Measurements from ENCODE around the gene WNT7A. TPM values are rescaled to one million over a fixed set of nuclear protein-coding genes. Genes with fewer than 3 reads are reported as not detected.

Gene WNT7A
- total RNA-seq, 2 experiments from 2014 or later = 22.4 to 24.7 TPM

GRCh38 chr3:13798401-13798800, 81.5 kb downstream of the WNT7A start:
- Mint-ChIP-seq H3K4me1 (ENCODE audit: low read depth) (no peaks in the 10 kb centered on the region), H3K36me3 (ENCODE audit: low read depth) (no peaks in the 10 kb centered on the region), H3K9me3 (no peaks in the 10 kb centered on the region), H3K27ac (no peak overlapping the region), H3K4me3 (no peak overlapping the region), H3K27me3 (peaks cover 4% of the 10 kb centered on the region)
- no peak for TF ChIP-seq CTCF (IDR thresholded peaks at IDR 0.05)
- DNase-seq (no peak), ATAC-seq (ENCODE audit: poor library complexity) (no peak)
- H3K9me3 ChIP-seq (ENCODE audit: control insufficient read depth in 1 of 2, insufficient read depth in 1 of 2, low read length in 2 of 2) = peaks cover 0 to 7% of the 10 kb centered on the region in 2 experiments
- no peaks in the 10 kb centered on the region for H3K27me3 ChIP-seq (ENCODE audit: control insufficient read depth in 1 of 2, insufficient read depth in 2 of 2, low read length in 2 of 2)
- no peaks in the 10 kb centered on the region for H3K36me3 ChIP-seq (ENCODE audit: insufficient read depth, low read length)
- H3K4me3 ChIP-seq (ENCODE audit: low read length) = no peak overlapping the region
- H3K27ac ChIP-seq (ENCODE audit: low read depth in 1 of 2, low read length in 2 of 2) = no peak overlapping the region
- POLR2A ChIA-PET = no interaction called here
- CTCF ChIA-PET = no interaction called here
- intact Hi-C loops (cut with DNase I, micrococcal nuclease) = loop anchor here in 1 of 2 experiments (5.0 kb wide), 1 partner anchor 574 kb away; no protein-coding TSS in a partner anchor
- no peaks in the 10 kb centered on the region for H3K4me1 ChIP-seq (ENCODE audit: insufficient read depth, low read length)

- no peaks in the 10 kb centered on the region for H3K4me1 ChIP-seq (ENCODE audit: insufficient read depth, low read length)
- no peaks in the 10 kb centered on the region for H3K27me3 ChIP-seq (ENCODE audit: control insufficient read depth in 1 of 2, insufficient read depth in 2 of 2, low read length in 2 of 2)
- H3K9me3 ChIP-seq (ENCODE audit: control insufficient read depth in 1 of 2, insufficient read depth in 1 of 2, low read length in 2 of 2) = peaks cover 0 to 7% of the 10 kb centered on the region in 2 experiments
- H3K36me3 ChIP-seq (ENCODE audit: insufficient read depth, low read length) = no peaks in the 10 kb centered on the region
- H3K4me3 ChIP-seq (ENCODE audit: low read length) = no peak overlapping the region
- no peak for ATAC-seq (ENCODE audit: poor library complexity)
- DNase-seq = no peak
- Mint-ChIP-seq H3K36me3 (ENCODE audit: low read depth) (no peaks in the 10 kb centered on the region), H3K9me3 (no peaks in the 10 kb centered on the region), H3K4me3 (no peak overlapping the region), H3K27ac (no peak overlapping the region), H3K27me3 (peaks cover 4% of the 10 kb centered on the region), H3K4me1 (ENCODE audit: low read depth) (no peaks in the 10 kb centered on the region)
- no peak for TF ChIP-seq CTCF (IDR thresholded peaks at IDR 0.05)
- POLR2A ChIA-PET = no interaction called here
- intact Hi-C loops (cut with DNase I, micrococcal nuclease) = loop anchor here in 1 of 2 experiments (5.0 kb wide), 1 partner anchor 575 kb away; no protein-coding TSS in a partner anchor
- H3K27ac ChIP-seq (ENCODE audit: low read depth in 1 of 2, low read length in 2 of 2) = no peak overlapping the region
- CTCF ChIA-PET = no interaction called here
Measured at GRCh38 chr3:13796701-13797460, 83.0 kb downstream of the WNT7A start.

- intact Hi-C loops (cut with DNase I, micrococcal nuclease) = loop anchor here in 1 of 2 experiments (5.0 kb wide), 1 partner anchor 576 kb away; no protein-coding TSS in a partner anchor
- Mint-ChIP-seq H3K27me3 (peaks cover 4% of the 10 kb centered on the region), H3K4me1 (ENCODE audit: low read depth) (no peaks in the 10 kb centered on the region), H3K4me3 (no peak overlapping the region), H3K9me3 (no peaks in the 10 kb centered on the region), H3K27ac (no peak overlapping the region), H3K36me3 (ENCODE audit: low read depth) (no peaks in the 10 kb centered on the region)
- ATAC-seq (ENCODE audit: poor library complexity) (no peak), DNase-seq (no peak)
- Histone ChIP-seq H3K36me3 (ENCODE audit: insufficient read depth, low read length) (no peaks in the 10 kb centered on the region), H3K4me1 (ENCODE audit: insufficient read depth, low read length) (no peaks in the 10 kb centered on the region), H3K9me3 (ENCODE audit: control insufficient read depth in 1 of 2, insufficient read depth in 1 of 2, low read length in 2 of 2) (no peaks in the 10 kb centered on the region), H3K27ac (ENCODE audit: low read depth in 1 of 2, low read length in 2 of 2) (no peak overlapping the region), H3K27me3 (ENCODE audit: control insufficient read depth in 1 of 2, insufficient read depth in 2 of 2, low read length in 2 of 2) (no peaks in the 10 kb centered on the region), H3K4me3 (ENCODE audit: low read length) (no peak overlapping the region)
- ChIA-PET CTCF (no interaction called here), POLR2A (no interaction called here)
- no peak for TF ChIP-seq CTCF (IDR thresholded peaks at IDR 0.05)
Measured at GRCh38 chr3:13795816-13796215, 84.1 kb downstream of the WNT7A start.

Data from CD4-positive, alpha-beta T cell (primary cell).